Lower lobe of right lung (tissue), 2 donors: ENCODE results near the gene EIF3L. TPM values are rescaled to one million over a fixed set of nuclear protein-coding genes. Genes with fewer than 3 reads are reported as not detected.

Source experiments
- ATAC-seq, 2 donors: fragments of 200-7000 bp; cut with Tn5 transposase; one replicate each; pipeline ENCODE4 v1.9.1; 2020 to 2022; ENCODE audit warnings: mild to moderate bottlenecking in 2 of 2, moderate library complexity in 2 of 2
- DNase-seq: peaks from one replicate; pipeline ENCODE4 v3.0.0-alpha.2; 2020
- H3K27ac ChIP-seq: fragments of 200-600 bp; one replicate; pipeline ENCODE4 v1.8.0; 2022
- H3K27me3 ChIP-seq: fragments of 200-600 bp; one replicate; pipeline ENCODE4 v1.8.0; 2022; ENCODE audit warnings: low read depth
- H3K36me3 ChIP-seq: fragments of 200-600 bp; one replicate; pipeline ENCODE4 v1.8.0; 2022; ENCODE audit warnings: mild to moderate bottlenecking
- H3K4me1 ChIP-seq: fragments of 200-600 bp; one replicate; pipeline ENCODE4 v1.8.0; 2022
- H3K4me3 ChIP-seq: fragments of 200-600 bp; one replicate; pipeline ENCODE4 v1.8.0; 2022; ENCODE audit warnings: mild to moderate bottlenecking
- H3K9me3 ChIP-seq: fragments of 200-600 bp; one replicate; pipeline ENCODE4 v1.8.0; 2022
- intact Hi-C: fragments of 100-400 bp; cut with DNase I; formaldehyde crosslinking; loops from one replicate; pipeline ENCODE4 v1.11.0; 2022
- total RNA-seq: library from RNA; stranded (reverse); fragmentation: NEBNext Ultra II Directional; extraction: Animal tissue kit (Norgen Biotek cat#: 25700); gene quantifications from one replicate; pipeline ENCODE4 v1.2.1, GENCODE V29; 2021
- TF ChIP-seq, protein P1 (sequence below): fragments of 200-600 bp; IDR thresholded peaks from one replicate; pipeline ENCODE4 v1.8.0; 2022; ENCODE audit warnings: antibody characterized with exemption, mild to moderate bottlenecking
- donor health status: DM: no; HTN: yes; CAD: no; lungs with severe emphysema.

EIF3L gene
- total RNA-seq, 1 donor from 2014 or later: 385 TPM

- Histone ChIP-seq H3K27ac (peak overlapping the region; percentile 95), H3K36me3 (peaks cover 15% of the 10 kb centered on the region), H3K9me3 (no peaks in the 10 kb centered on the region), H3K27me3 (no peaks in the 10 kb centered on the region), H3K4me1 (peaks cover 23% of the 10 kb centered on the region), H3K4me3 (peak overlapping the region; percentile 90)
- DNase-seq (no peak), ATAC-seq (peak; percentile 64 to 75)
- TF ChIP-seq, protein P1, sequence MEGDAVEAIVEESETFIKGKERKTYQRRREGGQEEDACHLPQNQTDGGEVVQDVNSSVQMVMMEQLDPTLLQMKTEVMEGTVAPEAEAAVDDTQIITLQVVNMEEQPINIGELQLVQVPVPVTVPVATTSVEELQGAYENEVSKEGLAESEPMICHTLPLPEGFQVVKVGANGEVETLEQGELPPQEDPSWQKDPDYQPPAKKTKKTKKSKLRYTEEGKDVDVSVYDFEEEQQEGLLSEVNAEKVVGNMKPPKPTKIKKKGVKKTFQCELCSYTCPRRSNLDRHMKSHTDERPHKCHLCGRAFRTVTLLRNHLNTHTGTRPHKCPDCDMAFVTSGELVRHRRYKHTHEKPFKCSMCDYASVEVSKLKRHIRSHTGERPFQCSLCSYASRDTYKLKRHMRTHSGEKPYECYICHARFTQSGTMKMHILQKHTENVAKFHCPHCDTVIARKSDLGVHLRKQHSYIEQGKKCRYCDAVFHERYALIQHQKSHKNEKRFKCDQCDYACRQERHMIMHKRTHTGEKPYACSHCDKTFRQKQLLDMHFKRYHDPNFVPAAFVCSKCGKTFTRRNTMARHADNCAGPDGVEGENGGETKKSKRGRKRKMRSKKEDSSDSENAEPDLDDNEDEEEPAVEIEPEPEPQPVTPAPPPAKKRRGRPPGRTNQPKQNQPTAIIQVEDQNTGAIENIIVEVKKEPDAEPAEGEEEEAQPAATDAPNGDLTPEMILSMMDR: no peak
- intact Hi-C loops: no loop called here
Observed at GRCh38 chr22:37843741-37844089, 5.5 kb upstream of the EIF3L start.

DNA sequence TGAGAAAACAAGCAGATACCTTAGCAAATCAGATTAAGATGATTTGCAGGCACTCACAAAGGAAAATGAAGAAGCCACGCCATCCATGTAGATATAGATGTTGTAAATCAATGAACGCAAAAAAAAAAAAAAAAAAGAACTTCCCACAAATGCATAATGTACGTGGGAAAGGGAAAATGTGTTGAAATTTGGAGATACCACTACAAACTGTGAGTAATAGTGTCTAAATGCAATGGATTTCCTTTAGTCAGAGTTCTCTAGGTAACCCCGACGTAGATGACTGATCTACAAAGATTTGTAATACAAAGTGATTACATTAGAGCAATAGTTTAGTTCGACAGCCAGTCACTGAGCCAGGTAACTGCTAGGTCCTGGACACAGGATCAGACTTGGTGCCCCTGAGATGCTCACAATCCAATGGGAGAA lies 4.3 kb upstream of the EIF3L start:
- H3K4me3 ChIP-seq: peak overlapping the region; percentile 90
- peaks cover 26% of the 10 kb centered on the region for H3K4me1 ChIP-seq
- H3K36me3 ChIP-seq: peaks cover 3% of the 10 kb centered on the region
- TF ChIP-seq, protein P1: no peak
- ATAC-seq (no peak), DNase-seq (no peak)
- no peaks in the 10 kb centered on the region for H3K9me3 ChIP-seq
- H3K27me3 ChIP-seq: no peaks in the 10 kb centered on the region
- H3K27ac ChIP-seq: peak overlapping the region; percentile 95
- intact Hi-C loops: no loop called here

- Histone ChIP-seq H3K27ac (no peak overlapping the region), H3K4me1 (peaks cover 40% of the 10 kb centered on the region), H3K36me3 (peaks cover 9% of the 10 kb centered on the region), H3K9me3 (no peaks in the 10 kb centered on the region), H3K27me3 (no peaks in the 10 kb centered on the region), H3K4me3 (no peak overlapping the region)
- DNase-seq (no peak), ATAC-seq (no peak)
- TF ChIP-seq, protein P1: no peak
- intact Hi-C loops: no loop called here
Observed at GRCh38 chr22:37846433-37846832, 2.8 kb upstream of the EIF3L start.

DNA sequence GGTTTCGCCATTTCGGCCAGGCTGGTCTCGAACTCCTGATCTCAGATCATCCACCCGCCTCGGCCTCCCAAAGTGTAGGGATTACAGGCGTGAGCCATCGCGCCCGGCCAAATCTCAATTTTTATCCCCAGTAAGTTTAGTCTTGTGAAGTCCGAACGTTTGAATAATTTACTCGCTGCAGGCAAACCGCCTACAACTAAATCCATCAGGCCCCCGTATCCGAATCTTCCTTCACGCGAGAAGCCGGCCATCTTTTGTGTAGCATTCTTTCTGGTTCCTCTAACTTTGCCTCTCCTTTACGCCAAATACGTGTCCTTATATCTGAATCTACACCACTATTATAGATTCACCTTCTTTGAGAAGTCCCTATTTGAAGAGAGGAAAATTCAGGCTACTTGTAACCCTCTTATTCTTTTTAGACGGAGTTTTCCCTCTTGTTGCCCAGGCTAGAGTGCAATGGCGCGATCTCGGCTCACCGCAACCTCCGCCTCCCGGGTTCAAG lies 581 bp upstream of the EIF3L start:
- TF ChIP-seq, protein P1: no peak
- Histone ChIP-seq H3K36me3 (peaks cover 31% of the 10 kb centered on the region), H3K4me1 (peaks cover 20% of the 10 kb centered on the region), H3K4me3 (peak overlapping the region; percentile 78), H3K27me3 (no peaks in the 10 kb centered on the region), H3K27ac (peak overlapping the region; percentile 89), H3K9me3 (no peaks in the 10 kb centered on the region)
- ATAC-seq (no peak), DNase-seq (no peak)
- intact Hi-C loops: no loop called here

- Histone ChIP-seq H3K27me3 (no peaks in the 10 kb centered on the region), H3K9me3 (no peaks in the 10 kb centered on the region), H3K27ac (no peak overlapping the region), H3K36me3 (peaks cover 52% of the 10 kb centered on the region), H3K4me1 (peaks cover 20% of the 10 kb centered on the region), H3K4me3 (no peak overlapping the region)
- intact Hi-C loops: no loop called here
- TF ChIP-seq, protein P1: no peak
- no peak for DNase-seq
- no peak for ATAC-seq
Observed at GRCh38 chr22:37850801-37851200, 1.6 kb downstream of the EIF3L start.

DNA sequence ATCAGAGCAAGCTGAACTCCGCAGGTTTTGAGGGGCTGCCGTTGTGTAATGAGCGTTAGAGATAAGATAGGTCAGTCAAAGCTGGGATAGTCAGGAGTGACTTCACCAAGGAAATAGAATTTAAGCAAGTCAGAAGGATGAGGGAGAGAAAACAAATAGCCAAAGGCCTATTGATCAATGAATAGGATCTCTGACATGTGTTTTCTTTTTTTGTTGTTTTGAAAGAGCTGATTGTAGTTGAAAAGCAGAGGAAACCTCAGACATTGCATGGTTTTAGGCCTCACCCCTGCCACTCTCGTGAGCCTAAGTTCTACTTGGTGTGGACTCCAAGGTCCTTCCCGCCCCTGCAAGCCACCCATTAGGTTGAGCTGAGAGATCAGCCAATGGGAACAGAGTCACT lies 3.2 kb downstream of the EIF3L start:
- DNase-seq (no peak), ATAC-seq (no peak)
- Histone ChIP-seq H3K9me3 (no peaks in the 10 kb centered on the region), H3K27me3 (no peaks in the 10 kb centered on the region), H3K4me1 (peaks cover 20% of the 10 kb centered on the region), H3K36me3 (peaks cover 69% of the 10 kb centered on the region), H3K27ac (no peak overlapping the region), H3K4me3 (no peak overlapping the region)
- intact Hi-C loops: no loop called here
- TF ChIP-seq, protein P1: no peak
